Measurements from ENCODE around the gene SASH3.

DNA sequence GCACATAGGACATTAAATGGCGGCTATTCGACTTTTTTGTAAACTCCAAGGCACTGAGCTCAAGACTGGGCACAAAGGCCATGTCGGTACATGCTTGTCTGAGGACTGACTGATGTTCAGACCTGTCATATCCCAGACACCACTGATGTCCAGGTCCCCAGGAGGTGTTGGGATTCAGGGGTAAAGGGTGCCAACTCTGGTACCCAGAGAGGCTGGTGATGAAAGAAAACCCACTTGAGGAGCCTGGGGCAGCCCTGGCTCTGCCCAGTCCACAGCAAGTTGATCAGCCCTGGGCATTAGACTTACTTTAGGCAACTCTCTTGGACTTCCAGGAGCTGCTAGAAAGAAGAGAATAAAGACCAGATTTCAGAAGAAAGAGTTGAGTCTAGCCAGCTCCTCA is 18.7 kb downstream of the SASH3 start:
- TF ChIP-seq, protein P1, sequence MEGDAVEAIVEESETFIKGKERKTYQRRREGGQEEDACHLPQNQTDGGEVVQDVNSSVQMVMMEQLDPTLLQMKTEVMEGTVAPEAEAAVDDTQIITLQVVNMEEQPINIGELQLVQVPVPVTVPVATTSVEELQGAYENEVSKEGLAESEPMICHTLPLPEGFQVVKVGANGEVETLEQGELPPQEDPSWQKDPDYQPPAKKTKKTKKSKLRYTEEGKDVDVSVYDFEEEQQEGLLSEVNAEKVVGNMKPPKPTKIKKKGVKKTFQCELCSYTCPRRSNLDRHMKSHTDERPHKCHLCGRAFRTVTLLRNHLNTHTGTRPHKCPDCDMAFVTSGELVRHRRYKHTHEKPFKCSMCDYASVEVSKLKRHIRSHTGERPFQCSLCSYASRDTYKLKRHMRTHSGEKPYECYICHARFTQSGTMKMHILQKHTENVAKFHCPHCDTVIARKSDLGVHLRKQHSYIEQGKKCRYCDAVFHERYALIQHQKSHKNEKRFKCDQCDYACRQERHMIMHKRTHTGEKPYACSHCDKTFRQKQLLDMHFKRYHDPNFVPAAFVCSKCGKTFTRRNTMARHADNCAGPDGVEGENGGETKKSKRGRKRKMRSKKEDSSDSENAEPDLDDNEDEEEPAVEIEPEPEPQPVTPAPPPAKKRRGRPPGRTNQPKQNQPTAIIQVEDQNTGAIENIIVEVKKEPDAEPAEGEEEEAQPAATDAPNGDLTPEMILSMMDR (IDR thresholded peaks at IDR 0.05; ENCODE audit: low read depth, low read length): no peak
- TF ChIP-seq EZH2phosphoT487 (IDR thresholded peaks at IDR 0.05; ENCODE audit: low read depth): no peak

All from OCI-LY3 (cell line).